Hepatocyte (in vitro differentiated cells): ENCODE data around the gene SKP1.
"Not testable (repeated sequence)": the region's sequence is repeated elsewhere in the genome, so short reads cannot be mapped to it uniquely, and the experiment has no call there.

ENCODE experiments used
- CTCF ChIP-seq: fragments of 200-600 bp; sonication (generic); IDR thresholded peaks from 2 replicates; pipeline ENCODE4 v1.5.1; 2016; ENCODE audit warnings: antibody characterized with exemption, mild to moderate bottlenecking; ENCODE audit not compliant: poor library complexity
- EZH2 ChIP-seq: fragments of 200-600 bp; sonication (generic); IDR thresholded peaks from 2 replicates; pipeline ENCODE4 v1.6.1; 2016; ENCODE audit warnings: antibody characterized with exemption, mild to moderate bottlenecking, borderline replicate concordance

DNA sequence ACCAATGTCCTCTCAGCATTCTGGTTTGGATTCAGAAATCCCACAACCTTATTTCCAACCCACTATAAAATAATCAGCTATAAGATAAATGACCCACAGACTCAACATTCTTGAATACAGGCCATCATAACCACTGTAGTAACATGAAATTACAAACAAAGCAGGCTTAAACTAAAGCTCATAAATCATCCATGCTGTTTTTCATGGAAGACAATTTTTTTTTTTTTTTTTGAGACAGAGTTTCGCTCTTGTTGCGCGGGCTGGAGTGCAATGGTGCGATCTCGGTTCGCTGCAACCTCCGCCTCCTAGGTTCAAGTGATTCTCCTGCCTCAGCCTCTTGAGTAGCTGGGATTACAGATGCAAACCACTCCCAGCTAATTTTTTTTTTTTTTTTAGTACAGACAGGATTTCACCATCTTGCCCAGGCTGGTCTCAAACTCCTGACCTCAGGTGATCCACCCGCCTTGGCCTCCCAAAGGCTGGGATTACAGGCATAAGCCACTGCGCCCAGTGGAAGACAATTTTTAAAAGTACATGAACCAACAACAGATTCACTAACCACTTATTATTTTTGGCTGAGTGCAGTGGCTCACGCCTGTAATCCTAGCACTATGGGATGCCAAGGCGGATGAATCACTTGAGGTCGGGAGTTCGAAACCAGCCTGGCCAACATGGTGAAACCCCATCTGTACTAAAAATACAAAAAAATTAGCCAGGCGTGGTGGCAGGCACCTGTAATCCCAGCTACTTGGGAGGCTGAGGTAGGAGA is 34.7 kb upstream of the SKP1 start:
- not testable (repeated sequence) for TF ChIP-seq EZH2, CTCF
